ENCODE measurements around the gene RNU5B-1. TPM values are rescaled to one million over a fixed set of nuclear protein-coding genes. Genes with fewer than 3 reads are reported as not detected.

Gene RNU5B-1
- total and polyA plus RNA-seq, 9 of the 15 experiments (the other 6 are each of a cell fraction or from before 2014, with no cell fraction given), result 14.2 TPM; not detected in 8

GRCh38 chr15:65326818-65327217, 22.3 kb downstream of the RNU5B-1 start:
- H3K27ac ChIP-seq (ENCODE audit: extremely low read depth, low read depth, low read length), result no peak overlapping the region
- TF ChIP-seq, protein P1, sequence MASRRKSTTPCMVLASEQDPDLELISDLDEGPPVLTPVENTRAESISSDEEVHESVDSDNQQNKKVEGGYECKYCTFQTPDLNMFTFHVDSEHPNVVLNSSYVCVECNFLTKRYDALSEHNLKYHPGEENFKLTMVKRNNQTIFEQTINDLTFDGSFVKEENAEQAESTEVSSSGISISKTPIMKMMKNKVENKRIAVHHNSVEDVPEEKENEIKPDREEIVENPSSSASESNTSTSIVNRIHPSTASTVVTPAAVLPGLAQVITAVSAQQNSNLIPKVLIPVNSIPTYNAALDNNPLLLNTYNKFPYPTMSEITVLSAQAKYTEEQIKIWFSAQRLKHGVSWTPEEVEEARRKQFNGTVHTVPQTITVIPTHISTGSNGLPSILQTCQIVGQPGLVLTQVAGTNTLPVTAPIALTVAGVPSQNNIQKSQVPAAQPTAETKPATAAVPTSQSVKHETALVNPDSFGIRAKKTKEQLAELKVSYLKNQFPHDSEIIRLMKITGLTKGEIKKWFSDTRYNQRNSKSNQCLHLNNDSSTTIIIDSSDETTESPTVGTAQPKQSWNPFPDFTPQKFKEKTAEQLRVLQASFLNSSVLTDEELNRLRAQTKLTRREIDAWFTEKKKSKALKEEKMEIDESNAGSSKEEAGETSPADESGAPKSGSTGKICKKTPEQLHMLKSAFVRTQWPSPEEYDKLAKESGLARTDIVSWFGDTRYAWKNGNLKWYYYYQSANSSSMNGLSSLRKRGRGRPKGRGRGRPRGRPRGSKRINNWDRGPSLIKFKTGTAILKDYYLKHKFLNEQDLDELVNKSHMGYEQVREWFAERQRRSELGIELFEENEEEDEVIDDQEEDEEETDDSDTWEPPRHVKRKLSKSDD (conservative IDR thresholded peaks at IDR 0.05; ENCODE audit: low read length), result no peak
- no peak for TF ChIP-seq SMAD4 (CRISPR knock-in tag; conservative IDR thresholded peaks at IDR 0.05)
- no peak for TF ChIP-seq SMAD2 (IDR thresholded peaks at IDR 0.05; ENCODE audit: low read depth, low read length)
- no peak for TF ChIP-seq MEF2D (tag; conservative IDR thresholded peaks at IDR 0.05; ENCODE audit: low read depth)
- TF ChIP-seq PCBP2 (IDR thresholded peaks at IDR 0.05; ENCODE audit: low read depth, low read length, poor library complexity, severe bottlenecking), result no peak
- intact Hi-C loops (cut with micrococcal nuclease) (no loop called here), in situ Hi-C loops (cut with MboI) (no loop called here)
- no peak overlapping the region for H3K4me2 ChIP-seq (ENCODE audit: insufficient read depth, low read length)
- H3K9me1 ChIP-seq (ENCODE audit: control insufficient read depth, insufficient read depth, low read length), result no peaks in the 10 kb centered on the region
- 0 out of 3 replicates have a peak, but pooled peaks have one; percentile 31 for ATAC-seq
- WGBS (ENCODE audit: insufficient coverage, low coverage, missing lambda C conversion rate), result 8% methylated on average over 1 of the region's 2 CpGs
- DNase-seq (ENCODE audit: extremely low read depth in 1 of 4, low spot score in 3 of 4), result no peak
- CTCF ChIA-PET (ENCODE audit: low intra/inter-chr PET ratio), result no interaction called here
- H3K4me1 ChIP-seq (replicated peaks in 1 of 2; ENCODE audit: control insufficient read depth in 2 of 2, insufficient read depth in 2 of 2, low read length in 2 of 2), result peaks cover 0 to 21% of the 10 kb centered on the region in 2 experiments; a peak in 2 of 5 replicates
- H4K20me1 ChIP-seq (replicated peaks; ENCODE audit: control insufficient read depth, insufficient read depth, low read length), result peaks cover 4% of the 10 kb centered on the region; the same call in 1 of the 2 replicates
- no peak for FAIRE-seq
- H3K36me3 ChIP-seq (ENCODE audit: control insufficient read depth, insufficient read depth, low read length), result no peaks in the 10 kb centered on the region
- H3K79me2 ChIP-seq (ENCODE audit: control insufficient read depth, insufficient read depth, low read length), result no peaks in the 10 kb centered on the region
- POLR2A ChIA-PET, result interaction anchor here (0.8 to 2.5 kb wide), 2 partner anchors 22 to 40 kb away, joined by 4 to 16 read pairs; partner anchors contain the start of gene RNU5B-1
- no peak overlapping the region for H3K4me3 ChIP-seq
- peaks cover 21 to 48% of the 10 kb centered on the region in 2 experiments for H3K27me3 ChIP-seq (ENCODE audit: control insufficient read depth in 2 of 2, insufficient read depth in 2 of 2, low read length in 2 of 2)
- no TSS peak for BruUV-seq (replicated peaks)
- no peaks in the 10 kb centered on the region for H3K9me3 ChIP-seq (replicated peaks; ENCODE audit: control insufficient read depth, insufficient read depth, low read depth, low read length)
- H3K9ac ChIP-seq (ENCODE audit: insufficient read depth in 1 of 2, low read depth in 2 of 2, low read length in 2 of 2), result no peak overlapping the region
- no peak overlapping the region for H2AFZ ChIP-seq (ENCODE audit: low read depth, low read length)

All from K562 (cell line).